ENCODE results near the gene DLG2. TPM values are rescaled to one million over a fixed set of nuclear protein-coding genes. Genes with fewer than 3 reads are reported as not detected.
"Not testable (repeated sequence)": the region's sequence is repeated elsewhere in the genome, so short reads cannot be mapped to it uniquely, and the experiment has no call there.

Gene DLG2
- total RNA-seq, 1 experiment from 2014 or later: 2.7 TPM

GRCh38 chr11:85279267-85279666, 347.9 kb downstream of the DLG2 start:
- H3K9ac ChIP-seq (ENCODE audit: low read length): no peak overlapping the region
- no peaks in the 10 kb centered on the region for H3K9me3 ChIP-seq (ENCODE audit: low read length)
- H3K27ac ChIP-seq (ENCODE audit: low read length): no peak overlapping the region
- no peak overlapping the region for H2AFZ ChIP-seq (ENCODE audit: low read length)
- H3K4me3 ChIP-seq (ENCODE audit: low read length): no peak overlapping the region
- H3K79me2 ChIP-seq (ENCODE audit: low read length): no peaks in the 10 kb centered on the region
- no peak overlapping the region for H3K4me2 ChIP-seq (ENCODE audit: low read depth, low read length, poor library complexity, severe bottlenecking)
- H3K4me1 ChIP-seq (ENCODE audit: low read length): no peaks in the 10 kb centered on the region
- H4K20me1 ChIP-seq (ENCODE audit: insufficient read depth, low read depth, low read length): no peaks in the 10 kb centered on the region
- DNase-seq: no peak
- no peaks in the 10 kb centered on the region for H3K36me3 ChIP-seq (ENCODE audit: insufficient read depth, low read length)
- H3K9me2 ChIP-seq (replicated peaks; ENCODE audit: insufficient read depth, low read length): no peaks in the 10 kb centered on the region
- peaks cover 2% of the 10 kb centered on the region; the same call in 1 of the 2 replicates for H3K27me3 ChIP-seq (ENCODE audit: low read length)

DNA sequence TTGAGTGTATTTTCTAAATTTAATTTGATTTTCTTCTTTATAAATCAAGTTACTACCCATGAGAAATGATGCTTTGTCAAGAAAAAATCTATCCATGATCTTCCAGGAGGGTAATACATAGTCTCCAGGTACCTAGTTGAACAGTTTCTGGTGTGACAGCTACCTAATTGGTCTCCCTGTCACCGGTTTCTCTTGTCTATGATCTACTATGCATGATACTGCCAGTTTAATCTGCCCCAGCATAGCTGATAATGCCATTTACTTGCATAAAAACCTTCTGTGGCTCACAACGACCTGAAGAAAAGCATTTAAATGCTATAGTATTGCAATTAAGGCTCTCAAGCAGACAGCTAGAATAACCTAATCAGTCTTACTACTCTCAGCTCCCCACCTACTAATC, 349.5 kb downstream of the DLG2 start:
- DNase-seq: no peak

GRCh38 chr11:85276332-85276731, 350.8 kb downstream of the DLG2 start:
- Histone ChIP-seq H3K9ac (ENCODE audit: low read length) (no peak overlapping the region), H3K27ac (ENCODE audit: low read length) (no peak overlapping the region), H3K4me3 (ENCODE audit: low read length) (no peak overlapping the region), H3K4me2 (ENCODE audit: low read depth, low read length, poor library complexity, severe bottlenecking) (no peak overlapping the region), H3K36me3 (ENCODE audit: insufficient read depth, low read length) (no peaks in the 10 kb centered on the region), H3K9me3 (ENCODE audit: low read length) (no peaks in the 10 kb centered on the region), H3K27me3 (ENCODE audit: low read length) (no peaks in the 10 kb centered on the region; the same call in 1 of the 2 replicates), H3K9me2 (replicated peaks; ENCODE audit: insufficient read depth, low read length) (no peaks in the 10 kb centered on the region), H3K79me2 (ENCODE audit: low read length) (no peaks in the 10 kb centered on the region), H3K4me1 (ENCODE audit: low read length) (no peaks in the 10 kb centered on the region), H2AFZ (ENCODE audit: low read length) (no peak overlapping the region), H4K20me1 (ENCODE audit: insufficient read depth, low read depth, low read length) (no peaks in the 10 kb centered on the region)
- DNase-seq: no peak

More for the DNA sequence above, 349.5 kb downstream of the DLG2 start:
- Histone ChIP-seq H4K20me1 (ENCODE audit: insufficient read depth, low read depth, low read length) (no peaks in the 10 kb centered on the region), H3K9me3 (ENCODE audit: low read length) (no peaks in the 10 kb centered on the region), H3K4me1 (ENCODE audit: low read length) (no peaks in the 10 kb centered on the region), H3K9ac (ENCODE audit: low read length) (no peak overlapping the region), H3K36me3 (ENCODE audit: insufficient read depth, low read length) (no peaks in the 10 kb centered on the region), H3K4me3 (ENCODE audit: low read length) (no peak overlapping the region), H3K27me3 (ENCODE audit: low read length) (no peaks in the 10 kb centered on the region; the same call in 1 of the 2 replicates), H3K4me2 (ENCODE audit: low read depth, low read length, poor library complexity, severe bottlenecking) (no peak overlapping the region), H3K9me2 (replicated peaks; ENCODE audit: insufficient read depth, low read length) (no peaks in the 10 kb centered on the region), H3K27ac (ENCODE audit: low read length) (no peak overlapping the region), H3K79me2 (ENCODE audit: low read length) (no peaks in the 10 kb centered on the region), H2AFZ (ENCODE audit: low read length) (no peak overlapping the region)

GRCh38 chr11:85270315-85270714, 356.8 kb downstream of the DLG2 start:
- DNase-seq; H3K4me2 ChIP-seq (ENCODE audit: low read depth, low read length, poor library complexity, severe bottlenecking); H3K36me3 ChIP-seq (ENCODE audit: insufficient read depth, low read length); H3K4me3 ChIP-seq (ENCODE audit: low read length); H3K27ac ChIP-seq (ENCODE audit: low read length); H4K20me1 ChIP-seq (ENCODE audit: insufficient read depth, low read depth, low read length); H3K9ac ChIP-seq (ENCODE audit: low read length); H3K4me1 ChIP-seq (ENCODE audit: low read length); H3K9me3 ChIP-seq (ENCODE audit: low read length); H3K27me3 ChIP-seq (ENCODE audit: low read length); H3K79me2 ChIP-seq (ENCODE audit: low read length); H2AFZ ChIP-seq (ENCODE audit: low read length); H3K9me2 ChIP-seq (replicated peaks; ENCODE audit: insufficient read depth, low read length): not testable (repeated sequence)

DNA sequence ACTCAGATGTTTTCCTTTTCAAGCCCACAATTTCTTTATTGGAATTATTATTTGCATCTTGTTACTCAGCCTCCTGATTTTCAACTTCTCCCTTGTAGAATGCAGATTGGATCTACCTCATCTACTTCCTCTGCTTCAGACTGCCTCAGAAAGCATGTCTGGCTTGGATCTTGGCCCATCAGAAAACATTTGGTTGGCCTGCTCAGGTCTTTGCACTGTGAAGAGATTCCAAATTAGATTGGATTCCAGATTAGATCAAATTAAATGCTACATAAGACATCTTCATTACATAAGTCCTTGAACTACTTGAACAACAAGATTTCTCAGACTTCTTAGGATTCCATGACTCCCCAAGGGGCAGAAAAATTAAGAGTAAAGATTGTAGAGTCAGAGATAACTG, 358.0 kb downstream of the DLG2 start:
- H3K9me2 ChIP-seq (replicated peaks; ENCODE audit: insufficient read depth, low read length): no peaks in the 10 kb centered on the region
- H3K27ac ChIP-seq (ENCODE audit: low read length): no peak overlapping the region
- no peaks in the 10 kb centered on the region for H3K4me1 ChIP-seq (ENCODE audit: low read length)
- no peak for DNase-seq
- H3K4me3 ChIP-seq (ENCODE audit: low read length): no peak overlapping the region
- H3K9me3 ChIP-seq (ENCODE audit: low read length): no peaks in the 10 kb centered on the region
- no peak overlapping the region for H3K9ac ChIP-seq (ENCODE audit: low read length)
- H4K20me1 ChIP-seq (ENCODE audit: insufficient read depth, low read depth, low read length): no peaks in the 10 kb centered on the region
- H3K27me3 ChIP-seq (ENCODE audit: low read length): no peaks in the 10 kb centered on the region
- H3K36me3 ChIP-seq (ENCODE audit: insufficient read depth, low read length): no peaks in the 10 kb centered on the region
- no peak overlapping the region for H2AFZ ChIP-seq (ENCODE audit: low read length)
- H3K4me2 ChIP-seq (ENCODE audit: low read depth, low read length, poor library complexity, severe bottlenecking): no peak overlapping the region
- H3K79me2 ChIP-seq (ENCODE audit: low read length): no peaks in the 10 kb centered on the region

GRCh38 chr11:85266646-85267045, 360.5 kb downstream of the DLG2 start:
- Histone ChIP-seq H3K36me3 (ENCODE audit: insufficient read depth, low read length) (no peaks in the 10 kb centered on the region), H3K27me3 (ENCODE audit: low read length) (no peaks in the 10 kb centered on the region), H4K20me1 (ENCODE audit: insufficient read depth, low read depth, low read length) (no peaks in the 10 kb centered on the region), H3K27ac (ENCODE audit: low read length) (no peak overlapping the region), H3K4me2 (ENCODE audit: low read depth, low read length, poor library complexity, severe bottlenecking) (no peak overlapping the region), H3K9me3 (ENCODE audit: low read length) (no peaks in the 10 kb centered on the region), H3K9ac (ENCODE audit: low read length) (no peak overlapping the region), H3K9me2 (replicated peaks; ENCODE audit: insufficient read depth, low read length) (no peaks in the 10 kb centered on the region), H3K4me1 (ENCODE audit: low read length) (no peaks in the 10 kb centered on the region), H2AFZ (ENCODE audit: low read length) (no peak overlapping the region), H3K79me2 (ENCODE audit: low read length) (no peaks in the 10 kb centered on the region), H3K4me3 (ENCODE audit: low read length) (no peak overlapping the region)
- DNase-seq: no peak

DNA sequence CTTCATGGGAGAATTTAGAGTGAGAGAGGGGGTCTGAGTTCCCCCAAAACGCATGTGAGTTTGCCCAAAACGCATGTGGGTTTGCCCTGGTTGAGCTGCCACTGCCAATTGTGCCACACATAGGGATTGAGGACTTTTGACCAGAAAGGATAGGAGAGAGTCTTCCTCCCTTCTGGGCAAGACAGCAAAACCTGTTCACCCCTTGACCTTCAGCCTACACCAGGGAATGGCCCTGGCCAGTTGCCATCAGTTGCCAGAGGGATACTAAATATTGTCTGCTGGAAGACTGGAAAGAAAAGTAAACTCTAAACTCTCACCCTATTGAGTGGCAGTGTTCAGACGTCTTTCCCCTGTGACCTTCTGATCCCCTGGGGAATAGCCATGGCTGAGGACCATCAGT, 363.8 kb downstream of the DLG2 start:
- H3K9me2 ChIP-seq (replicated peaks; ENCODE audit: insufficient read depth, low read length): no peaks in the 10 kb centered on the region
- no peaks in the 10 kb centered on the region for H4K20me1 ChIP-seq (ENCODE audit: insufficient read depth, low read depth, low read length)
- DNase-seq: no peak
- no peaks in the 10 kb centered on the region for H3K4me1 ChIP-seq (ENCODE audit: low read length)
- no peak overlapping the region for H2AFZ ChIP-seq (ENCODE audit: low read length)
- no peaks in the 10 kb centered on the region for H3K27me3 ChIP-seq (ENCODE audit: low read length)
- no peak overlapping the region for H3K4me2 ChIP-seq (ENCODE audit: low read depth, low read length, poor library complexity, severe bottlenecking)
- H3K9me3 ChIP-seq (ENCODE audit: low read length): no peaks in the 10 kb centered on the region
- no peak overlapping the region for H3K27ac ChIP-seq (ENCODE audit: low read length)
- H3K9ac ChIP-seq (ENCODE audit: low read length): no peak overlapping the region
- H3K79me2 ChIP-seq (ENCODE audit: low read length): no peaks in the 10 kb centered on the region
- no peaks in the 10 kb centered on the region for H3K36me3 ChIP-seq (ENCODE audit: insufficient read depth, low read length)
- no peak overlapping the region for H3K4me3 ChIP-seq (ENCODE audit: low read length)

GRCh38 chr11:85257837-85258236, 369.3 kb downstream of the DLG2 start:
- no peaks in the 10 kb centered on the region for H3K36me3 ChIP-seq (ENCODE audit: insufficient read depth, low read length)
- H3K4me3 ChIP-seq (ENCODE audit: low read length): no peak overlapping the region
- no peaks in the 10 kb centered on the region for H3K4me1 ChIP-seq (ENCODE audit: low read length)
- H4K20me1 ChIP-seq (ENCODE audit: insufficient read depth, low read depth, low read length): no peaks in the 10 kb centered on the region
- DNase-seq: no peak
- H2AFZ ChIP-seq (ENCODE audit: low read length): no peak overlapping the region
- no peak overlapping the region for H3K27ac ChIP-seq (ENCODE audit: low read length)
- no peaks in the 10 kb centered on the region for H3K79me2 ChIP-seq (ENCODE audit: low read length)
- H3K9me3 ChIP-seq (ENCODE audit: low read length): no peaks in the 10 kb centered on the region
- H3K9me2 ChIP-seq (replicated peaks; ENCODE audit: insufficient read depth, low read length): no peaks in the 10 kb centered on the region; the same call in 1 of the 2 replicates
- H3K27me3 ChIP-seq (ENCODE audit: low read length): no peaks in the 10 kb centered on the region
- no peak overlapping the region for H3K9ac ChIP-seq (ENCODE audit: low read length)
- no peak overlapping the region for H3K4me2 ChIP-seq (ENCODE audit: low read depth, low read length, poor library complexity, severe bottlenecking)

DNA sequence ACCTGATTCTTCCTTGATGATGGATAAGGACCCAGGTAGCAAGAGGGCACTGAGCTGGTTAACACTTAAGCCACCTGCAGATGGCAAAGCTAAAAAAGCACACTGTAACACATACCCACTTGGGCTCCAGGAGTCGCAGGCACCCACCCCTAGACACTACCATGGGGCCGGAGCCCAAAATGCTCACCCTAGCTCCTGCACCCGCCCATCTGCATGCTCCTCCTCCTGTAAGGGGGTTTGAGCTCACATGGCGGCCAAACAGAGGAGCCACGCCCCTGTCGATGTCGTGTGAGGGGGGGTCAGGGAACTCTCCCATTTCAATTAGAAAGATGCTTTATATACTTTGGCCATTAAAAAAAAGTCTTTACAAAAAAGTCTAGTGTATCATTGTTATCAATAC, 370.7 kb downstream of the DLG2 start:
- no peaks in the 10 kb centered on the region; the same call in 1 of the 2 replicates for H3K9me2 ChIP-seq (replicated peaks; ENCODE audit: insufficient read depth, low read length)
- no peak for DNase-seq

More for the DNA sequence above, 370.7 kb downstream of the DLG2 start:
- no peak overlapping the region for H2AFZ ChIP-seq (ENCODE audit: low read length)
- no peaks in the 10 kb centered on the region for H3K79me2 ChIP-seq (ENCODE audit: low read length)
- H3K4me1 ChIP-seq (ENCODE audit: low read length): no peaks in the 10 kb centered on the region
- H3K4me2 ChIP-seq (ENCODE audit: low read depth, low read length, poor library complexity, severe bottlenecking): no peak overlapping the region
- H3K27me3 ChIP-seq (ENCODE audit: low read length): no peaks in the 10 kb centered on the region
- H3K4me3 ChIP-seq (ENCODE audit: low read length): no peak overlapping the region
- H3K27ac ChIP-seq (ENCODE audit: low read length): no peak overlapping the region
- no peaks in the 10 kb centered on the region for H4K20me1 ChIP-seq (ENCODE audit: insufficient read depth, low read depth, low read length)
- H3K36me3 ChIP-seq (ENCODE audit: insufficient read depth, low read length): no peaks in the 10 kb centered on the region
- H3K9ac ChIP-seq (ENCODE audit: low read length): no peak overlapping the region
- no peaks in the 10 kb centered on the region for H3K9me3 ChIP-seq (ENCODE audit: low read length)

Measured in Karpas-422 (cell line).